Neural cell (in vitro differentiated cells): Measurements from ENCODE around the gene NPAS3. TPM values are rescaled to one million over a fixed set of nuclear protein-coding genes. Genes with fewer than 3 reads are reported as not detected.

Experiments
- H2AFZ ChIP-seq: fragments of 200-600, 300-800 bp; sonication (generic), shearing (Covaris generic); 2 replicates; pipeline ENCODE4 v1.6.0; 2014; ENCODE audit warnings: low read depth, mild to moderate bottlenecking, antibody characterized with exemption, low read length, moderate library complexity
- H3F3A ChIP-seq: fragments of 200-600 bp; shearing (Covaris generic); 2 replicates; pipeline ENCODE4 v1.6.1; 2016; ENCODE audit warnings: mild to moderate bottlenecking, moderate library complexity, mixed read lengths, antibody characterized with exemption, low read length; ENCODE audit not compliant: insufficient read depth, poor library complexity, severe bottlenecking
- H3K27ac ChIP-seq: fragments of 200-600, 300-800 bp; sonication (generic), shearing (Covaris generic); 2 replicates; pipeline ENCODE4 v1.5.1; 2014; ENCODE audit warnings: mild to moderate bottlenecking, low read length, moderate library complexity
- H3K27me3 ChIP-seq: fragments of 300-800, 200-600 bp; sonication (generic), shearing (Covaris generic); 2 replicates; pipeline ENCODE4 v1.6.0; 2014; ENCODE audit warnings: mild to moderate bottlenecking, low read depth, low read length, moderate library complexity; ENCODE audit not compliant: insufficient read depth
- H3K36me3 ChIP-seq: fragments of 300-800, 200-600 bp; sonication (generic), shearing (Covaris generic); 2 replicates; pipeline ENCODE4 v1.5.1; 2014; ENCODE audit warnings: mild to moderate bottlenecking, antibody characterized with exemption, low read length, moderate library complexity; ENCODE audit not compliant: insufficient read depth
- H3K4me2 ChIP-seq: fragments of 300-800, 200-600 bp; sonication (generic), shearing (Covaris generic); 2 replicates; pipeline ENCODE4 v1.6.0; 2014; ENCODE audit warnings: mild to moderate bottlenecking, low read length
- H3K4me3 ChIP-seq: fragments of 300-800, 200-600 bp; sonication (generic), shearing (Covaris generic); 2 replicates; pipeline ENCODE4 v1.5.1; 2014; ENCODE audit warnings: mild to moderate bottlenecking, low read length, moderate library complexity
- H3K79me2 ChIP-seq: fragments of 200-600 bp; shearing (Covaris generic); replicated peaks from 2 replicates; pipeline ENCODE4 v1.6.0; 2014; ENCODE audit warnings: mild to moderate bottlenecking, low read length, moderate library complexity; ENCODE audit not compliant: insufficient read depth
- H3K9ac ChIP-seq: fragments of 300-800, 200-600 bp; sonication (generic), shearing (Covaris generic); 2 replicates; pipeline ENCODE4 v1.6.1; 2016; ENCODE audit warnings: mild to moderate bottlenecking, low read length, mixed read lengths
- H3K9me2 ChIP-seq: fragments of 200-600 bp; shearing (Covaris generic); 2 replicates; pipeline ENCODE4 v1.6.1; 2016; ENCODE audit warnings: mild to moderate bottlenecking, low read length, mixed read lengths; ENCODE audit not compliant: insufficient read depth
- H3K9me3 ChIP-seq: fragments of 200-600, 300-800 bp; sonication (generic), shearing (Covaris generic); 2 replicates; pipeline ENCODE4 v1.6.1; 2016; ENCODE audit warnings: mild to moderate bottlenecking, mixed run types, low read length, moderate library complexity, mixed read lengths
- H4K20me1 ChIP-seq: fragments of 200-600 bp; shearing (Covaris generic); 2 replicates; pipeline ENCODE4 v1.6.1; 2016; ENCODE audit warnings: mild to moderate bottlenecking, mixed run types; ENCODE audit not compliant: insufficient read depth
- CTCF ChIP-seq: fragments of 450-650 bp; IDR thresholded peaks from 2 replicates; pipeline ENCODE4 v1.5.1; 2014; ENCODE audit warnings: antibody characterized with exemption, mild to moderate bottlenecking, moderate library complexity; ENCODE audit not compliant: poor library complexity, severe bottlenecking
- EP300 ChIP-seq: fragments of 450-650 bp; conservative IDR thresholded peaks from 2 replicates; pipeline ENCODE4 v1.6.1; 2014; ENCODE audit warnings: antibody characterized with exemption, mild to moderate bottlenecking, moderate library complexity; ENCODE audit not compliant: poor library complexity, severe bottlenecking
- EZH2 ChIP-seq: fragments of 200-600, 300-800 bp; shearing (Covaris generic), sonication (generic); IDR thresholded peaks from 2 replicates; pipeline ENCODE4 v1.6.1; 2014; ENCODE audit warnings: antibody characterized with exemption, low read length, borderline replicate concordance, mild to moderate bottlenecking; ENCODE audit not compliant: insufficient read depth, poor library complexity, severe bottlenecking
- MXI1 ChIP-seq: fragments of 450-650 bp; conservative IDR thresholded peaks from 2 replicates; pipeline ENCODE4 v1.6.1; 2014; ENCODE audit warnings: antibody characterized with exemption, mild to moderate bottlenecking; ENCODE audit not compliant: poor library complexity, severe bottlenecking
- POLR2AphosphoS5 ChIP-seq: IDR thresholded peaks from 2 replicates; pipeline ENCODE4 v1.6.1; 2012
- RAD21 ChIP-seq: fragments of 450-650 bp; conservative IDR thresholded peaks from 2 replicates; pipeline ENCODE4 v1.6.1; 2014; ENCODE audit warnings: antibody characterized with exemption, mild to moderate bottlenecking, moderate library complexity
- REST ChIP-seq: IDR thresholded peaks from 2 replicates; pipeline ENCODE4 v1.6.1; 2012; ENCODE audit warnings: borderline replicate concordance
- SMC3 ChIP-seq: fragments of 450-650 bp; conservative IDR thresholded peaks from 2 replicates; pipeline ENCODE4 v1.6.1; 2014; ENCODE audit warnings: antibody characterized with exemption, mild to moderate bottlenecking, moderate library complexity; ENCODE audit not compliant: poor library complexity
- TAF1 ChIP-seq: IDR thresholded peaks from 2 replicates; pipeline ENCODE4 v1.6.1; 2012; ENCODE audit warnings: low read depth
- polyA plus RNA-seq: library from polyadenylated mRNA; depleted of rRNA; stranded (reverse); fragments of >200 nt; gene quantifications from 2 replicates; pipeline ENCODE4 v1.2.3, GENCODE V29; 2014

The NPAS3 gene
- polyA plus RNA-seq, 1 donor from 2014 or later = 1.3 TPM

GRCh38 chr14:33636716-33637115, 698.0 kb downstream of the NPAS3 start:
- H3K27ac ChIP-seq = no peak overlapping the region
- TF ChIP-seq MXI1 (no peak), RAD21 (no peak), EP300 (no peak), TAF1 (no peak), CTCF (no peak), SMC3 (no peak), POLR2AphosphoS5 (no peak), REST (no peak), EZH2 (no peak)
- no peak overlapping the region for H3K4me3 ChIP-seq
- H3K79me2 ChIP-seq = no peaks in the 10 kb centered on the region
- H4K20me1 ChIP-seq = no peaks in the 10 kb centered on the region
- H2AFZ ChIP-seq = no peak overlapping the region
- no peaks in the 10 kb centered on the region for H3K9me2 ChIP-seq
- H3K36me3 ChIP-seq = no peaks in the 10 kb centered on the region
- no peak overlapping the region for H3K9ac ChIP-seq
- H3K4me2 ChIP-seq = no peak overlapping the region
- H3K27me3 ChIP-seq = no peaks in the 10 kb centered on the region
- no peaks in the 10 kb centered on the region for H3K9me3 ChIP-seq
- H3F3A ChIP-seq = no peaks in the 10 kb centered on the region

GRCh38 chr14:33642080-33642479, 703.4 kb downstream of the NPAS3 start:
- peak; percentile 69 for TF ChIP-seq POLR2AphosphoS5
- TF ChIP-seq REST = peak; percentile 20
- no peak for TF ChIP-seq EZH2
- TF ChIP-seq MXI1 = no peak
- TF ChIP-seq RAD21 = no peak
- peak; percentile 77 for TF ChIP-seq EP300
- no peak for TF ChIP-seq SMC3
- no peak for TF ChIP-seq CTCF
- H3K4me3 ChIP-seq = peak overlapping the region; percentile 47
- no peaks in the 10 kb centered on the region for H3K36me3 ChIP-seq
- H3K9me3 ChIP-seq = no peaks in the 10 kb centered on the region
- no peaks in the 10 kb centered on the region for H3K79me2 ChIP-seq
- peak overlapping the region; percentile 44 for H3K27ac ChIP-seq
- peak overlapping the region; percentile 66 for H3K4me2 ChIP-seq
- no peak overlapping the region for H2AFZ ChIP-seq
- H3F3A ChIP-seq = peaks cover 6% of the 10 kb centered on the region
- H3K27me3 ChIP-seq = no peaks in the 10 kb centered on the region
- no peaks in the 10 kb centered on the region for H3K9me2 ChIP-seq
- H3K9ac ChIP-seq = peak overlapping the region; percentile 17
- no peaks in the 10 kb centered on the region for H4K20me1 ChIP-seq
